GM18873 (cell line): ENCODE data around the gene ARL15.
"Not testable (repeated sequence)": the region's sequence is repeated elsewhere in the genome, so short reads cannot be mapped to it uniquely, and the experiment has no call there.

Source experiments
- ATAC-seq: cut with Tn5 transposase; IDR thresholded peaks from one replicate; pipeline ENCODE4 v1.9.1; 2021; ENCODE audit warnings: mild to moderate bottlenecking, moderate library complexity, moderate number of reproducible peaks; ENCODE audit not compliant: unreplicated experiment, low FRiP score

ARL15 gene

GRCh38 chr5:53882676-53883031 lies 427.7 kb downstream of the ARL15 start:
- no peak for ATAC-seq

GRCh38 chr5:53882006-53882675 lies 428.2 kb downstream of the ARL15 start:
- no peak for ATAC-seq

GRCh38 chr5:53879708-53880323 lies 430.6 kb downstream of the ARL15 start:
- ATAC-seq, result no peak

GRCh38 chr5:53878015-53878414 lies 432.4 kb downstream of the ARL15 start:
- ATAC-seq, result no peak

GRCh38 chr5:53877243-53877642 lies 433.1 kb downstream of the ARL15 start:
- ATAC-seq, result no peak

GRCh38 chr5:53874409-53874808 lies 436.0 kb downstream of the ARL15 start:
- no peak for ATAC-seq

- no peak for ATAC-seq
Observed at GRCh38 chr5:53873235-53873634, 437.1 kb downstream of the ARL15 start.

GRCh38 chr5:53871775-53872174 lies 438.6 kb downstream of the ARL15 start:
- no peak for ATAC-seq

- ATAC-seq, result no peak
Observed at GRCh38 chr5:53871050-53871449, 439.3 kb downstream of the ARL15 start.

- ATAC-seq, result no peak
Observed at GRCh38 chr5:53858700-53859456, 451.5 kb downstream of the ARL15 start.

- no peak for ATAC-seq
Observed at GRCh38 chr5:53856506-53856905, 453.9 kb downstream of the ARL15 start.

GRCh38 chr5:53836851-53837430 lies 473.4 kb downstream of the ARL15 start:
- not testable (repeated sequence) for ATAC-seq

GRCh38 chr5:53834500-53834899 lies 475.9 kb downstream of the ARL15 start:
- no peak for ATAC-seq
